ENCODE data around the gene CCPG1.
"Not testable (repeated sequence)": the region's sequence is repeated elsewhere in the genome, so short reads cannot be mapped to it uniquely, and the experiment has no call there.

Gene CCPG1

GRCh38 chr15:55401786-55402246 lies 6.3 kb downstream of the CCPG1 start:
- peaks cover 20% of the 10 kb centered on the region for H3K36me3 Mint-ChIP-seq (ENCODE audit: low read depth)
- H3K4me1 Mint-ChIP-seq (ENCODE audit: low read depth), result peaks cover 49% of the 10 kb centered on the region
- H3K9me3 Mint-ChIP-seq, result no peaks in the 10 kb centered on the region
- H3K27me3 Mint-ChIP-seq, result no peaks in the 10 kb centered on the region
- H3K27ac Mint-ChIP-seq, result peak overlapping the region; percentile 0
- no peak overlapping the region for H3K4me3 Mint-ChIP-seq

- H3K9me3 Mint-ChIP-seq, H3K27ac Mint-ChIP-seq, H3K4me3 Mint-ChIP-seq, H3K27me3 Mint-ChIP-seq: not testable (repeated sequence)
- peaks cover 32% of the 10 kb centered on the region for H3K36me3 Mint-ChIP-seq (ENCODE audit: low read depth)
- peaks cover 45% of the 10 kb centered on the region for H3K4me1 Mint-ChIP-seq (ENCODE audit: low read depth)
Observed at GRCh38 chr15:55400050-55400449, 8.1 kb downstream of the CCPG1 start.

- Mint-ChIP-seq H3K4me3 (no peak overlapping the region), H3K27me3 (no peaks in the 10 kb centered on the region), H3K4me1 (ENCODE audit: low read depth) (peaks cover 27% of the 10 kb centered on the region), H3K36me3 (ENCODE audit: low read depth) (peaks cover 36% of the 10 kb centered on the region), H3K9me3 (peaks cover 3% of the 10 kb centered on the region), H3K27ac (no peak overlapping the region)
Observed at GRCh38 chr15:55398243-55398642, 9.9 kb downstream of the CCPG1 start.

GRCh38 chr15:55394694-55395093 lies 13.5 kb downstream of the CCPG1 start:
- H3K27ac Mint-ChIP-seq, result no peak overlapping the region
- H3K4me3 Mint-ChIP-seq, result no peak overlapping the region
- peaks cover 32% of the 10 kb centered on the region for H3K36me3 Mint-ChIP-seq (ENCODE audit: low read depth)
- no peaks in the 10 kb centered on the region for H3K27me3 Mint-ChIP-seq
- H3K9me3 Mint-ChIP-seq, result peaks cover 3% of the 10 kb centered on the region
- H3K4me1 Mint-ChIP-seq (ENCODE audit: low read depth), result peaks cover under 1% of the 10 kb centered on the region

- Mint-ChIP-seq H3K4me1 (ENCODE audit: low read depth) (peaks cover 6% of the 10 kb centered on the region), H3K4me3 (no peak overlapping the region), H3K9me3 (no peaks in the 10 kb centered on the region), H3K27me3 (no peaks in the 10 kb centered on the region), H3K27ac (peak overlapping the region; percentile 7), H3K36me3 (ENCODE audit: low read depth) (peaks cover 9% of the 10 kb centered on the region)
Observed at GRCh38 chr15:55389264-55389607, 18.9 kb downstream of the CCPG1 start.

GRCh38 chr15:55387027-55387426 lies 21.1 kb downstream of the CCPG1 start:
- Mint-ChIP-seq H3K4me1 (ENCODE audit: low read depth) (peaks cover 6% of the 10 kb centered on the region), H3K36me3 (ENCODE audit: low read depth) (peaks cover 20% of the 10 kb centered on the region), H3K4me3 (no peak overlapping the region), H3K9me3 (no peaks in the 10 kb centered on the region), H3K27ac (no peak overlapping the region), H3K27me3 (no peaks in the 10 kb centered on the region)

GRCh38 chr15:55383687-55384086 lies 24.5 kb downstream of the CCPG1 start:
- Mint-ChIP-seq H3K27me3 (no peaks in the 10 kb centered on the region), H3K36me3 (ENCODE audit: low read depth) (peaks cover 20% of the 10 kb centered on the region), H3K9me3 (no peaks in the 10 kb centered on the region), H3K4me3 (no peak overlapping the region), H3K4me1 (ENCODE audit: low read depth) (no peaks in the 10 kb centered on the region), H3K27ac (no peak overlapping the region)

GRCh38 chr15:55381595-55381994 lies 26.6 kb downstream of the CCPG1 start:
- H3K9me3 Mint-ChIP-seq, result no peaks in the 10 kb centered on the region
- H3K36me3 Mint-ChIP-seq (ENCODE audit: low read depth), result peaks cover 15% of the 10 kb centered on the region
- H3K27me3 Mint-ChIP-seq, result no peaks in the 10 kb centered on the region
- no peak overlapping the region for H3K27ac Mint-ChIP-seq
- no peak overlapping the region for H3K4me3 Mint-ChIP-seq
- no peaks in the 10 kb centered on the region for H3K4me1 Mint-ChIP-seq (ENCODE audit: low read depth)

- no peak overlapping the region for H3K27ac Mint-ChIP-seq
- H3K36me3 Mint-ChIP-seq (ENCODE audit: low read depth), result peaks cover 26% of the 10 kb centered on the region
- H3K9me3 Mint-ChIP-seq, result no peaks in the 10 kb centered on the region
- H3K4me3 Mint-ChIP-seq, result no peak overlapping the region
- no peaks in the 10 kb centered on the region for H3K27me3 Mint-ChIP-seq
- H3K4me1 Mint-ChIP-seq (ENCODE audit: low read depth), result no peaks in the 10 kb centered on the region
Observed at GRCh38 chr15:55379095-55379494, 29.1 kb downstream of the CCPG1 start.

GRCh38 chr15:55372701-55373440 lies 35.3 kb downstream of the CCPG1 start:
- Mint-ChIP-seq H3K4me1 (ENCODE audit: low read depth) (peaks cover 11% of the 10 kb centered on the region), H3K36me3 (ENCODE audit: low read depth) (peaks cover 29% of the 10 kb centered on the region), H3K27me3 (no peaks in the 10 kb centered on the region), H3K4me3 (no peak overlapping the region), H3K9me3 (no peaks in the 10 kb centered on the region), H3K27ac (peak overlapping the region; percentile 21)

GRCh38 chr15:55366981-55367380 lies 41.2 kb downstream of the CCPG1 start:
- Mint-ChIP-seq H3K27ac (no peak overlapping the region), H3K36me3 (ENCODE audit: low read depth) (peaks cover 16% of the 10 kb centered on the region), H3K4me3 (no peak overlapping the region), H3K4me1 (ENCODE audit: low read depth) (no peaks in the 10 kb centered on the region), H3K9me3 (no peaks in the 10 kb centered on the region), H3K27me3 (no peaks in the 10 kb centered on the region)

- no peaks in the 10 kb centered on the region for H3K27me3 Mint-ChIP-seq
- no peak overlapping the region for H3K27ac Mint-ChIP-seq
- H3K36me3 Mint-ChIP-seq (ENCODE audit: low read depth), result peaks cover 13% of the 10 kb centered on the region
- no peak overlapping the region for H3K4me3 Mint-ChIP-seq
- H3K9me3 Mint-ChIP-seq, result no peaks in the 10 kb centered on the region
- H3K4me1 Mint-ChIP-seq (ENCODE audit: low read depth), result no peaks in the 10 kb centered on the region
Observed at GRCh38 chr15:55362641-55363040, 45.5 kb downstream of the CCPG1 start.

GRCh38 chr15:55361048-55361447 lies 47.1 kb downstream of the CCPG1 start:
- no peaks in the 10 kb centered on the region for H3K27me3 Mint-ChIP-seq
- H3K9me3 Mint-ChIP-seq, result no peaks in the 10 kb centered on the region
- H3K4me1 Mint-ChIP-seq (ENCODE audit: low read depth), result no peaks in the 10 kb centered on the region
- H3K4me3 Mint-ChIP-seq, result no peak overlapping the region
- H3K27ac Mint-ChIP-seq, result no peak overlapping the region
- H3K36me3 Mint-ChIP-seq (ENCODE audit: low read depth), result peaks cover 20% of the 10 kb centered on the region

GRCh38 chr15:55360256-55360655 lies 47.9 kb downstream of the CCPG1 start:
- Mint-ChIP-seq H3K27ac (peak overlapping the region; percentile 39), H3K4me1 (ENCODE audit: low read depth) (no peaks in the 10 kb centered on the region), H3K27me3 (no peaks in the 10 kb centered on the region), H3K36me3 (ENCODE audit: low read depth) (peaks cover 25% of the 10 kb centered on the region), H3K4me3 (no peak overlapping the region), H3K9me3 (no peaks in the 10 kb centered on the region)

GRCh38 chr15:55358471-55358870 lies 49.7 kb downstream of the CCPG1 start:
- H3K36me3 Mint-ChIP-seq (ENCODE audit: low read depth), result peaks cover 23% of the 10 kb centered on the region
- no peaks in the 10 kb centered on the region for H3K4me1 Mint-ChIP-seq (ENCODE audit: low read depth)
- no peak overlapping the region for H3K4me3 Mint-ChIP-seq
- no peaks in the 10 kb centered on the region for H3K27me3 Mint-ChIP-seq
- no peaks in the 10 kb centered on the region for H3K9me3 Mint-ChIP-seq
- no peak overlapping the region for H3K27ac Mint-ChIP-seq

GRCh38 chr15:55357774-55358173 lies 50.4 kb downstream of the CCPG1 start:
- Mint-ChIP-seq H3K4me3 (no peak overlapping the region), H3K27me3 (no peaks in the 10 kb centered on the region), H3K36me3 (ENCODE audit: low read depth) (peaks cover 23% of the 10 kb centered on the region), H3K9me3 (no peaks in the 10 kb centered on the region), H3K4me1 (ENCODE audit: low read depth) (no peaks in the 10 kb centered on the region), H3K27ac (no peak overlapping the region)
